PFSK-1 (cell line): ENCODE data around the gene MSTN.

Experiments used
- FOXP2 ChIP-seq: optimal IDR thresholded peaks from 2 replicates; pipeline ENCODE3; 2011; ENCODE audit warnings: borderline replicate concordance, control low read depth, inconsistent platforms; ENCODE audit not compliant: insufficient read depth; ENCODE audit errors: extremely low read length, extremely low read depth
- POLR2AphosphoS5 ChIP-seq: IDR thresholded peaks from 2 replicates; pipeline ENCODE4 v1.6.1; 2012; ENCODE audit warnings: low read depth, mild to moderate bottlenecking, control low read depth, low read length, moderate library complexity
- SIN3A ChIP-seq: IDR thresholded peaks from 2 replicates; pipeline ENCODE4 v1.6.1; 2012; ENCODE audit warnings: mild to moderate bottlenecking, low read length, moderate library complexity, borderline replicate concordance; ENCODE audit not compliant: insufficient read depth
- TAF1 ChIP-seq: IDR thresholded peaks from 2 replicates; pipeline ENCODE4 v1.6.1; 2012; ENCODE audit warnings: low read length, control low read depth, borderline replicate concordance; ENCODE audit not compliant: insufficient read depth
- TF ChIP-seq, protein P1 (sequence below), 2 experiments: IDR thresholded peaks; 2 replicates each; pipeline versions ENCODE4 v1.6.1 to v1.8.0; 2011 to 2012; ENCODE audit warnings: low read depth in 2 of 2, low read length in 2 of 2, control low read depth in 1 of 2, inconsistent platforms in 1 of 2, mild to moderate bottlenecking in 1 of 2, moderate library complexity in 1 of 2; ENCODE audit not compliant: insufficient read depth in 1 of 2

DNA sequence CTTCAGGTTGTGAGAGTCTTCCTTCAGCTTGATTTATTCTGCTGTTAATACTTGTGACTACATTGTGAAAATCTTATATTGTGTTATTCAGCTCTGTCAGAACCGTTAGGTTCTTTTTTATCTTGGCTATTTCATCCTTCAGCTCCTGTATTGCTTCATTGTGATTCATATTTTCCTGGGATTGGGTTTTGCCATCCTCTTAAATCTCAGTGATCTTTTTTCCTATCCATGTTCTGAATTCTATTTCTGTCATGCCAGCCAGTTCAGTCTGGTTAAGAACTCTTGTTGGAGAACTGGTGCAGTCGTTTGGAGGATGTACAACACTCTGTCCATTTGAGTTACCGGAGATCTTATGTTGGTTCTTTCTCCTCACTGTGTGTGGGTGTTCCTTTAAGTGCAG, 19.1 kb downstream of the MSTN start:
- no peak for TF ChIP-seq SIN3A
- no peak for TF ChIP-seq POLR2AphosphoS5
- TF ChIP-seq, protein P1, sequence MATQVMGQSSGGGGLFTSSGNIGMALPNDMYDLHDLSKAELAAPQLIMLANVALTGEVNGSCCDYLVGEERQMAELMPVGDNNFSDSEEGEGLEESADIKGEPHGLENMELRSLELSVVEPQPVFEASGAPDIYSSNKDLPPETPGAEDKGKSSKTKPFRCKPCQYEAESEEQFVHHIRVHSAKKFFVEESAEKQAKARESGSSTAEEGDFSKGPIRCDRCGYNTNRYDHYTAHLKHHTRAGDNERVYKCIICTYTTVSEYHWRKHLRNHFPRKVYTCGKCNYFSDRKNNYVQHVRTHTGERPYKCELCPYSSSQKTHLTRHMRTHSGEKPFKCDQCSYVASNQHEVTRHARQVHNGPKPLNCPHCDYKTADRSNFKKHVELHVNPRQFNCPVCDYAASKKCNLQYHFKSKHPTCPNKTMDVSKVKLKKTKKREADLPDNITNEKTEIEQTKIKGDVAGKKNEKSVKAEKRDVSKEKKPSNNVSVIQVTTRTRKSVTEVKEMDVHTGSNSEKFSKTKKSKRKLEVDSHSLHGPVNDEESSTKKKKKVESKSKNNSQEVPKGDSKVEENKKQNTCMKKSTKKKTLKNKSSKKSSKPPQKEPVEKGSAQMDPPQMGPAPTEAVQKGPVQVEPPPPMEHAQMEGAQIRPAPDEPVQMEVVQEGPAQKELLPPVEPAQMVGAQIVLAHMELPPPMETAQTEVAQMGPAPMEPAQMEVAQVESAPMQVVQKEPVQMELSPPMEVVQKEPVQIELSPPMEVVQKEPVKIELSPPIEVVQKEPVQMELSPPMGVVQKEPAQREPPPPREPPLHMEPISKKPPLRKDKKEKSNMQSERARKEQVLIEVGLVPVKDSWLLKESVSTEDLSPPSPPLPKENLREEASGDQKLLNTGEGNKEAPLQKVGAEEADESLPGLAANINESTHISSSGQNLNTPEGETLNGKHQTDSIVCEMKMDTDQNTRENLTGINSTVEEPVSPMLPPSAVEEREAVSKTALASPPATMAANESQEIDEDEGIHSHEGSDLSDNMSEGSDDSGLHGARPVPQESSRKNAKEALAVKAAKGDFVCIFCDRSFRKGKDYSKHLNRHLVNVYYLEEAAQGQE (IDR thresholded peaks at IDR 0.05; ENCODE audit: insufficient read depth in 1 of 2, low read depth in 2 of 2, low read length in 2 of 2): no peak
- TF ChIP-seq TAF1: no peak
- no peak for TF ChIP-seq FOXP2
